A549 (cell line): ENCODE results near the gene SPCS3.

Experiments used
- CBX8 ChIP-seq: fragments of 200-600 bp; sonication (generic); IDR thresholded peaks from 2 replicates; pipeline ENCODE4 v1.6.1; 2016
- CTCF ChIP-seq: fragments of >200 bp; sonication (Bioruptor Twin); formaldehyde crosslinking; IDR thresholded peaks from 3 replicates; pipeline ENCODE4 v1.5.1; 2016
- ELK1 ChIP-seq: fragments of 150-350 bp; IDR thresholded peaks from 2 replicates; pipeline ENCODE4 v1.6.1; 2014; ENCODE audit warnings: low read depth, mild to moderate bottlenecking, low read length
- EP300 ChIP-seq, 2 experiments: fragments of >200 bp; sonication (Bioruptor Twin); formaldehyde crosslinking; IDR thresholded peaks; 2 replicates in 1 of 2; 3 replicates in 1 of 2; pipeline ENCODE4 v1.6.1; 2016 to 2017
- HOXB5 ChIP-seq: fragments of 250-450 bp; sonication (Bioruptor Pico); IDR thresholded peaks from 2 replicates; pipeline ENCODE4 v1.5.0; 2020; ENCODE audit warnings: mild to moderate bottlenecking, moderate library complexity
- POLR2A ChIP-seq: IDR thresholded peaks from 2 replicates; pipeline ENCODE4 v1.6.1; 2012; ENCODE audit warnings: mild to moderate bottlenecking, low read length
- ZC3H11A ChIP-seq: fragments of 450-650 bp; IDR thresholded peaks from 2 replicates; pipeline ENCODE4 v1.6.1; 2014; ENCODE audit warnings: antibody characterized with exemption, mild to moderate bottlenecking
- TF ChIP-seq, protein P1 (sequence below): fragments of 250-450 bp; sonication (Bioruptor Pico); IDR thresholded peaks from 2 replicates; pipeline ENCODE4 v1.5.0; 2021; ENCODE audit warnings: mild to moderate bottlenecking, moderate library complexity, borderline replicate concordance
- TF ChIP-seq, protein P2 (sequence below): IDR thresholded peaks from 2 replicates; pipeline ENCODE4 v1.6.1; 2012

- TF ChIP-seq, protein P1, sequence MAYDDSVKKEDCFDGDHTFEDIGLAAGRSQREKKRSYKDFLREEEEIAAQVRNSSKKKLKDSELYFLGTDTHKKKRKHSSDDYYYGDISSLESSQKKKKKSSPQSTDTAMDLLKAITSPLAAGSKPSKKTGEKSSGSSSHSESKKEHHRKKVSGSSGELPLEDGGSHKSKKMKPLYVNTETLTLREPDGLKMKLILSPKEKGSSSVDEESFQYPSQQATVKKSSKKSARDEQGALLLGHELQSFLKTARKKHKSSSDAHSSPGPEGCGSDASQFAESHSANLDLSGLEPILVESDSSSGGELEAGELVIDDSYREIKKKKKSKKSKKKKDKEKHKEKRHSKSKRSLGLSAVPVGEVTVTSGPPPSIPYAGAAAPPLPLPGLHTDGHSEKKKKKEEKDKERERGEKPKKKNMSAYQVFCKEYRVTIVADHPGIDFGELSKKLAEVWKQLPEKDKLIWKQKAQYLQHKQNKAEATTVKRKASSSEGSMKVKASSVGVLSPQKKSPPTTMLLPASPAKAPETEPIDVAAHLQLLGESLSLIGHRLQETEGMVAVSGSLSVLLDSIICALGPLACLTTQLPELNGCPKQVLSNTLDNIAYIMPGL (CRISPR knock-in tag) = no peak
- no peak for TF ChIP-seq ELK1
- TF ChIP-seq CTCF = no peak
- TF ChIP-seq POLR2A = no peak
- TF ChIP-seq CBX8 = no peak
- TF ChIP-seq EP300 (IDR thresholded peaks at IDR 0.05) = no peak
- no peak for TF ChIP-seq ZC3H11A
- TF ChIP-seq, protein P2, sequence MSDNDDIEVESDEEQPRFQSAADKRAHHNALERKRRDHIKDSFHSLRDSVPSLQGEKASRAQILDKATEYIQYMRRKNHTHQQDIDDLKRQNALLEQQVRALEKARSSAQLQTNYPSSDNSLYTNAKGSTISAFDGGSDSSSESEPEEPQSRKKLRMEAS = no peak
- TF ChIP-seq HOXB5 (CRISPR knock-in tag) = no peak
Measured at GRCh38 chr4:176359590-176359989, 39.8 kb downstream of the SPCS3 start.
